ENCODE results near the gene PROC.

Gene PROC

GRCh38 chr2:127419448-127420038 lies 1.3 kb downstream of the PROC start:
- no peaks in the 10 kb centered on the region for H3K79me1 ChIP-seq (replicated peaks; ENCODE audit: low read length, poor library complexity, severe bottlenecking)
- no peak for DNase-seq
- WGBS, result 93% methylated on average over 14 of the region's 15 CpGs
- H2BK15ac ChIP-seq (ENCODE audit: low read depth, poor library complexity, severe bottlenecking), result no peak overlapping the region
- H3K27me3 ChIP-seq (ENCODE audit: control insufficient read depth in 1 of 2, insufficient read depth in 1 of 2, low read length in 2 of 2), result peaks cover 13 to 61% of the 10 kb centered on the region in 2 experiments
- H3K9ac ChIP-seq (ENCODE audit: low read length), result no peak overlapping the region
- no peak overlapping the region for H2BK12ac ChIP-seq (ENCODE audit: low read length in 2 of 2)
- no peak overlapping the region for H3K4ac ChIP-seq (ENCODE audit: low read depth in 1 of 2, low read length in 2 of 2)
- H4K8ac ChIP-seq (ENCODE audit: low read length), result no peak overlapping the region
- H2AK5ac ChIP-seq (ENCODE audit: low read length, severe bottlenecking), result no peak overlapping the region
- no peak overlapping the region for H3K4me2 ChIP-seq (ENCODE audit: low read length, poor library complexity, severe bottlenecking)
- H2BK5ac ChIP-seq (ENCODE audit: low read depth, low read length, poor library complexity, severe bottlenecking), result no peak overlapping the region
- H3K18ac ChIP-seq (ENCODE audit: low read depth in 1 of 2, low read length in 2 of 2), result no peak overlapping the region
- H3K14ac ChIP-seq (ENCODE audit: low read length in 2 of 2), result peak overlapping the region in 1 of 2 experiments; percentile 36
- H3K4me3 ChIP-seq (ENCODE audit: insufficient read depth in 1 of 2, low read depth in 1 of 2, low read length in 2 of 2), result no peak overlapping the region
- no peak overlapping the region for H2BK120ac ChIP-seq (ENCODE audit: low read depth, low read length)
- no peak overlapping the region for H2AFZ ChIP-seq (ENCODE audit: low read depth, low read length)
- H3K23ac ChIP-seq (ENCODE audit: low read length in 2 of 2), result no peak overlapping the region
- H3K27ac ChIP-seq (ENCODE audit: low read length, poor library complexity, severe bottlenecking), result no peak overlapping the region
- H4K91ac ChIP-seq (ENCODE audit: low read length), result peak overlapping the region; percentile 25
- peaks cover 55% of the 10 kb centered on the region for H3K4me1 ChIP-seq (ENCODE audit: control insufficient read depth, insufficient read depth, low read depth, low read length)
- H3K9me3 ChIP-seq (ENCODE audit: control insufficient read depth, low read length), result no peaks in the 10 kb centered on the region
- no peaks in the 10 kb centered on the region for H3K36me3 ChIP-seq (ENCODE audit: control insufficient read depth in 1 of 2, insufficient read depth in 2 of 2, low read depth in 1 of 2, low read length in 2 of 2)

DNA sequence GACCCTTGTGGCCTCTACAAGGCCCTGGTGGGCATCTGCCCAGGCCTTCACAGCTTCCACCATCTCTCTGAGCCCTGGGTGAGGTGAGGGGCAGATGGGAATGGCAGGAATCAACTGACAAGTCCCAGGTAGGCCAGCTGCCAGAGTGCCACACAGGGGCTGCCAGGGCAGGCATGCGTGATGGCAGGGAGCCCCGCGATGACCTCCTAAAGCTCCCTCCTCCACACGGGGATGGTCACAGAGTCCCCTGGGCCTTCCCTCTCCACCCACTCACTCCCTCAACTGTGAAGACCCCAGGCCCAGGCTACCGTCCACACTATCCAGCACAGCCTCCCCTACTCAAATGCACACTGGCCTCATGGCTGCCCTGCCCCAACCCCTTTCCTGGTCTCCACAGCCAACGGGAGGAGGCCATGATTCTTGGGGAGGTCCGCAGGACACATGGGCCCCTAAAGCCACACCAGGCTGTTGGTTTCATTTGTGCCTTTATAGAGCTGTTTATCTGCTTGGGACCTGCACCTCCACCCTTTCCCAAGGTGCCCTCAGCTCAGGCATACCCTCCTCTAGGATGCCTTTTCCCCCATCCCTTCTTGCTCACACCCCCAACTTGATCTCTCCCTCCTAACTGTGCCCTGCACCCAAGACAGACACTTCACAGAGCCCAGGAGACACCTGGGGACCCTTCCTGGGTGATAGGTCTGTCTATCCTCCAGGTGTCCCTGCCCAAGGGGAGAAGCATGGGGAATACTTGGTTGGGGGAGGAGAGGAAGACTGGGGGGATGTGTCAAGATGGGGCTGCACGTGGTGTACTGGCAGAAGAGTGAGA lies 2.0 kb downstream of the PROC start:
- H2BK5ac ChIP-seq (ENCODE audit: low read depth, low read length, poor library complexity, severe bottlenecking), result no peak overlapping the region
- no peaks in the 10 kb centered on the region for H3K79me1 ChIP-seq (replicated peaks; ENCODE audit: low read length, poor library complexity, severe bottlenecking)
- no peak overlapping the region for H2BK15ac ChIP-seq (ENCODE audit: low read depth, poor library complexity, severe bottlenecking)
- WGBS, result 68% methylated on average over 7 of the region's 8 CpGs
- peaks cover 13 to 61% of the 10 kb centered on the region in 2 experiments for H3K27me3 ChIP-seq (ENCODE audit: control insufficient read depth in 1 of 2, insufficient read depth in 1 of 2, low read length in 2 of 2)
- H3K23ac ChIP-seq (ENCODE audit: low read length in 2 of 2), result no peak overlapping the region
- H3K36me3 ChIP-seq (ENCODE audit: control insufficient read depth in 1 of 2, insufficient read depth in 2 of 2, low read depth in 1 of 2, low read length in 2 of 2), result no peaks in the 10 kb centered on the region
- H2AFZ ChIP-seq (ENCODE audit: low read depth, low read length), result no peak overlapping the region
- H2AK5ac ChIP-seq (ENCODE audit: low read length, severe bottlenecking), result peak overlapping the region; percentile 3
- H3K4ac ChIP-seq (ENCODE audit: low read depth in 1 of 2, low read length in 2 of 2), result no peak overlapping the region
- no peak overlapping the region for H2BK12ac ChIP-seq (ENCODE audit: low read length in 2 of 2)
- H4K8ac ChIP-seq (ENCODE audit: low read length), result no peak overlapping the region
- peaks cover 48% of the 10 kb centered on the region for H3K4me1 ChIP-seq (ENCODE audit: control insufficient read depth, insufficient read depth, low read depth, low read length)
- no peaks in the 10 kb centered on the region for H3K9me3 ChIP-seq (ENCODE audit: control insufficient read depth, low read length)
- H3K27ac ChIP-seq (ENCODE audit: low read length, poor library complexity, severe bottlenecking), result no peak overlapping the region
- no peak overlapping the region for H3K18ac ChIP-seq (ENCODE audit: low read depth in 1 of 2, low read length in 2 of 2)
- no peak overlapping the region for H3K4me3 ChIP-seq (ENCODE audit: insufficient read depth in 1 of 2, low read depth in 1 of 2, low read length in 2 of 2)
- H2BK120ac ChIP-seq (ENCODE audit: low read depth, low read length), result no peak overlapping the region
- no peak overlapping the region for H3K4me2 ChIP-seq (ENCODE audit: low read length, poor library complexity, severe bottlenecking)
- H4K91ac ChIP-seq (ENCODE audit: low read length), result no peak overlapping the region
- no peak overlapping the region for H3K9ac ChIP-seq (ENCODE audit: low read length)
- H3K14ac ChIP-seq (ENCODE audit: low read length in 2 of 2), result no peak overlapping the region
- DNase-seq, result no peak

GRCh38 chr2:127421116-127421800 lies 3.0 kb downstream of the PROC start:
- Histone ChIP-seq H3K27ac (ENCODE audit: low read length, poor library complexity, severe bottlenecking) (no peak overlapping the region), H4K8ac (ENCODE audit: low read length) (no peak overlapping the region), H3K9ac (ENCODE audit: low read length) (no peak overlapping the region), H2AK5ac (ENCODE audit: low read length, severe bottlenecking) (no peak overlapping the region), H3K36me3 (ENCODE audit: control insufficient read depth in 1 of 2, insufficient read depth in 2 of 2, low read depth in 1 of 2, low read length in 2 of 2) (no peaks in the 10 kb centered on the region), H2AFZ (ENCODE audit: low read depth, low read length) (no peak overlapping the region), H2BK12ac (ENCODE audit: low read length in 2 of 2) (no peak overlapping the region), H3K18ac (ENCODE audit: low read depth in 1 of 2, low read length in 2 of 2) (no peak overlapping the region), H2BK15ac (ENCODE audit: low read depth, poor library complexity, severe bottlenecking) (no peak overlapping the region), H4K91ac (ENCODE audit: low read length) (no peak overlapping the region), H3K9me3 (ENCODE audit: control insufficient read depth, low read length) (no peaks in the 10 kb centered on the region), H3K4ac (ENCODE audit: low read depth in 1 of 2, low read length in 2 of 2) (no peak overlapping the region), H2BK5ac (ENCODE audit: low read depth, low read length, poor library complexity, severe bottlenecking) (no peak overlapping the region), H3K4me3 (ENCODE audit: insufficient read depth in 1 of 2, low read depth in 1 of 2, low read length in 2 of 2) (no peak overlapping the region), H3K4me2 (ENCODE audit: low read length, poor library complexity, severe bottlenecking) (no peak overlapping the region), H3K27me3 (ENCODE audit: control insufficient read depth in 1 of 2, insufficient read depth in 1 of 2, low read length in 2 of 2) (peaks cover 13 to 66% of the 10 kb centered on the region in 2 experiments), H3K23ac (ENCODE audit: low read length in 2 of 2) (no peak overlapping the region), H3K79me1 (replicated peaks; ENCODE audit: low read length, poor library complexity, severe bottlenecking) (no peaks in the 10 kb centered on the region), H3K4me1 (ENCODE audit: control insufficient read depth, insufficient read depth, low read depth, low read length) (peaks cover 39% of the 10 kb centered on the region), H3K14ac (ENCODE audit: low read length in 2 of 2) (no peak overlapping the region), H2BK120ac (ENCODE audit: low read depth, low read length) (no peak overlapping the region)
- no peak for DNase-seq
- 86% methylated on average over 15 of the region's 15 CpGs for WGBS
